ENCODE data around the gene IPO7.

Gene IPO7

DNA sequence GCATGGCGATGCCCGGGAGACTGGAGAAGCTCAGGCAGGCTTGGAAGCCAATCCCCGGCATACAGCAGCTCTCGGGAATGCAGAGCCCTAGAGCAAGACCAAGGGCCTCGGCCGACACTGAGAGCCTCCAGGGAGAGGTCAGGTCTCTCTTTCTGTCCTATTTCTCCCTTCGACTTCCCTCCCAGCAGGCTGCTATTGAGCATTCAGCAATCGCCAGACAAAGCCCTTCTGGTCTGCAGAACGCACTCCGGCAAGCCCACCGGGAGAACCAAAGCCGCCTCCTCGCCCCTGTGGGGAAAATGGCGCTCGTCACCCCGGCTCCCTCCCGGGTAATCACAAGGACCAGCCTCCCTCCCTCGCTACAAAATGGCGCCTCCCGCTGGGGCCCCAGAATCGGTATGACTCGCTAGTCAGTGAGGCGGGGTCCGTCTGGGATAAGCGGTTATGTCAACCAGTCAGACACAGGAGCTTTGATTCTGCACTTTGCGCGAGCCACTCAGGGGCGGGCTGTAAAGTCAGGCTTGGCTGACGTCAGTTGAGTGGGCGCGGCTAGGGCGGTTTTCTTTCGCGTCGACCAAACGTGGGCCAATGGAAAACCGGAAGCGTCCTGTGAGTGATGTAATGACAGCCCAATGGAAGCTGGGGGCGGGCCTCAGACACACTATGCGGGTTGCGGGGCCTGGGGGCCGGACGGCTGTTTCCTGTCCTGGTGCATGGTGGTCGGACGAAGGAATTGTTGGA, 76.0 kb downstream of the IPO7 start, which contains the start of gene ZNF143:
Gene ZNF143, plus strand, starts transcription at position 691 of the 741 bp plus-strand sequence. CDS start 10,297 bp downstream, outside the sequence.
- peak within 1 kb of the TSS; percentile 71 for H3K4me3 ChIP-seq (replicated peaks; ENCODE audit: insufficient read depth, low read length)
- peak; percentile 99 to 100 for DNase-seq (ENCODE audit: low read depth in 1 of 2, low spot score in 1 of 2)
- TF ChIP-seq, protein P1, sequence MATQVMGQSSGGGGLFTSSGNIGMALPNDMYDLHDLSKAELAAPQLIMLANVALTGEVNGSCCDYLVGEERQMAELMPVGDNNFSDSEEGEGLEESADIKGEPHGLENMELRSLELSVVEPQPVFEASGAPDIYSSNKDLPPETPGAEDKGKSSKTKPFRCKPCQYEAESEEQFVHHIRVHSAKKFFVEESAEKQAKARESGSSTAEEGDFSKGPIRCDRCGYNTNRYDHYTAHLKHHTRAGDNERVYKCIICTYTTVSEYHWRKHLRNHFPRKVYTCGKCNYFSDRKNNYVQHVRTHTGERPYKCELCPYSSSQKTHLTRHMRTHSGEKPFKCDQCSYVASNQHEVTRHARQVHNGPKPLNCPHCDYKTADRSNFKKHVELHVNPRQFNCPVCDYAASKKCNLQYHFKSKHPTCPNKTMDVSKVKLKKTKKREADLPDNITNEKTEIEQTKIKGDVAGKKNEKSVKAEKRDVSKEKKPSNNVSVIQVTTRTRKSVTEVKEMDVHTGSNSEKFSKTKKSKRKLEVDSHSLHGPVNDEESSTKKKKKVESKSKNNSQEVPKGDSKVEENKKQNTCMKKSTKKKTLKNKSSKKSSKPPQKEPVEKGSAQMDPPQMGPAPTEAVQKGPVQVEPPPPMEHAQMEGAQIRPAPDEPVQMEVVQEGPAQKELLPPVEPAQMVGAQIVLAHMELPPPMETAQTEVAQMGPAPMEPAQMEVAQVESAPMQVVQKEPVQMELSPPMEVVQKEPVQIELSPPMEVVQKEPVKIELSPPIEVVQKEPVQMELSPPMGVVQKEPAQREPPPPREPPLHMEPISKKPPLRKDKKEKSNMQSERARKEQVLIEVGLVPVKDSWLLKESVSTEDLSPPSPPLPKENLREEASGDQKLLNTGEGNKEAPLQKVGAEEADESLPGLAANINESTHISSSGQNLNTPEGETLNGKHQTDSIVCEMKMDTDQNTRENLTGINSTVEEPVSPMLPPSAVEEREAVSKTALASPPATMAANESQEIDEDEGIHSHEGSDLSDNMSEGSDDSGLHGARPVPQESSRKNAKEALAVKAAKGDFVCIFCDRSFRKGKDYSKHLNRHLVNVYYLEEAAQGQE (IDR thresholded peaks at IDR 0.05; ENCODE audit: insufficient replicate concordance, low read depth) = peak; percentile 62
- TF ChIP-seq, protein P2, sequence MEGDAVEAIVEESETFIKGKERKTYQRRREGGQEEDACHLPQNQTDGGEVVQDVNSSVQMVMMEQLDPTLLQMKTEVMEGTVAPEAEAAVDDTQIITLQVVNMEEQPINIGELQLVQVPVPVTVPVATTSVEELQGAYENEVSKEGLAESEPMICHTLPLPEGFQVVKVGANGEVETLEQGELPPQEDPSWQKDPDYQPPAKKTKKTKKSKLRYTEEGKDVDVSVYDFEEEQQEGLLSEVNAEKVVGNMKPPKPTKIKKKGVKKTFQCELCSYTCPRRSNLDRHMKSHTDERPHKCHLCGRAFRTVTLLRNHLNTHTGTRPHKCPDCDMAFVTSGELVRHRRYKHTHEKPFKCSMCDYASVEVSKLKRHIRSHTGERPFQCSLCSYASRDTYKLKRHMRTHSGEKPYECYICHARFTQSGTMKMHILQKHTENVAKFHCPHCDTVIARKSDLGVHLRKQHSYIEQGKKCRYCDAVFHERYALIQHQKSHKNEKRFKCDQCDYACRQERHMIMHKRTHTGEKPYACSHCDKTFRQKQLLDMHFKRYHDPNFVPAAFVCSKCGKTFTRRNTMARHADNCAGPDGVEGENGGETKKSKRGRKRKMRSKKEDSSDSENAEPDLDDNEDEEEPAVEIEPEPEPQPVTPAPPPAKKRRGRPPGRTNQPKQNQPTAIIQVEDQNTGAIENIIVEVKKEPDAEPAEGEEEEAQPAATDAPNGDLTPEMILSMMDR (IDR thresholded peaks at IDR 0.05; ENCODE audit: insufficient read depth, low read length) = no peak
- TF ChIP-seq SPI1 (IDR thresholded peaks at IDR 0.05; ENCODE audit: borderline replicate concordance, low read depth) (peak; percentile 8; the same call in 1 of the 2 replicates), GABPA (IDR thresholded peaks at IDR 0.05; ENCODE audit: low read depth) (peak; percentile 87), POLR2AphosphoS5 (IDR thresholded peaks at IDR 0.05; ENCODE audit: low read depth) (peak; percentile 91)
- H3K27ac ChIP-seq (replicated peaks) = peak within 1 kb of the TSS; percentile 98
- H3K27me3 ChIP-seq (ENCODE audit: insufficient read depth, poor library complexity, severe bottlenecking) = no peaks in the 10 kb centered on the region

DNA sequence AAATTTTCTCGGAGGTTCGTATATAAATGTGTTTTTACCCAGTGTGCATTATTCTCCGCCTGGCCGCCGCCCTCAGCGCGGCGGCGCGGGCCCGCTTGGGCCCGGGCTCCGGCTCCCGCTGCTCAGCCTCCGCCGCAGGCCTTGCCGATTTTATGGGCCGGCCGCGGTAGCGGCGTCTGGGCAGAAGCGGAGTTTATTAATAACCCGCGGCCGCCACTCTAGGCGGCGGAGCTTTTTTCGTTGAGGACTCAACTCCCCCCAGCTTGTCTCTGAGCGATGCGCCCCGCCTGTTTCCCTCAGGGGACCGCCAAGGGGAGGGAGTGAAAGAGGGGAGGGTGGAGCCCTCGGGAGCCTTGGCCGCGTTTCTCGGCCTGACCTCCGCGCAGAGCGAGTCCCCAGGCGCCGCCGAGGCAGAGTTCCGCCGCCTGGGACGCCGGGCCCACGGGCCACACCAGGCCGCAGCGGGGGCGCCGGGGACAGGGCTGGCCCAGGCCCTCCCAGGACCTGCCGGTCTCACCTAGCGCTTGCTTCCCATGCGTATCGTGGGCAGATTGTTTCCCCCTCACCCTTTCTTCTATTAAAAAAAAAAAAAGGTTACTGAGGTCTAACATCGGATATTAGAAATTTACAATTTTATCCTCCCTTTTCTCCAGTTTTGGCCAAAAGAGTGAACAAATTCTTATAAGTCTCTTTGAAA, 76.8 kb downstream of the IPO7 start:
- Histone ChIP-seq H3K27me3 (ENCODE audit: insufficient read depth, poor library complexity, severe bottlenecking) (no peaks in the 10 kb centered on the region), H3K27ac (replicated peaks) (peak overlapping the region; percentile 83), H3K4me3 (replicated peaks; ENCODE audit: insufficient read depth, low read length) (peak overlapping the region; percentile 47)
- peak; percentile 69 to 86 for DNase-seq (ENCODE audit: low read depth in 1 of 2, low spot score in 1 of 2)
- TF ChIP-seq, protein P2 (IDR thresholded peaks at IDR 0.05; ENCODE audit: insufficient read depth, low read length) = no peak
- TF ChIP-seq POLR2AphosphoS5 (IDR thresholded peaks at IDR 0.05; ENCODE audit: low read depth) (peak; percentile 49; the same call in 1 of the 2 replicates), GABPA (IDR thresholded peaks at IDR 0.05; ENCODE audit: low read depth) (no peak)
- TF ChIP-seq, protein P1 (IDR thresholded peaks at IDR 0.05; ENCODE audit: insufficient replicate concordance, low read depth) = peak; percentile 34

DNA sequence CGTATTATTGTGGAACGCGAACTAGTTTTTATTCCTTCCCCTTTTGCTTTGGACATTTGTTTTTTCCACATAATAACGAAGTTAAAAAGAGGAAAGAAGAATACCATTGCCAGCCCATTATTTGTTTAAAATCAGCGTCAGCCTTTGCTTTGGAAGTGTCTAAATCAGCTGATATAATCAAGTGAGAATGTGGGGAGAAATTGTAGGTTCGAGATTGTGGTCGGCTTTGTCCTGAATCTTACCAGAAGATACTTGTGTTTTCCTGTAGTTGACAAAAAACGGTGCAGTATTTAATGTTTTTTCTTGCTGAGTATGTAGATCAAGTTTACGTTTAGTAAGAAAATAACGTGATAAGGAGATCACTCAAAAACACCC, 77.3 kb downstream of the IPO7 start:
- DNase-seq (ENCODE audit: low read depth in 1 of 2, low spot score in 1 of 2) = no peak
- peak overlapping the region; percentile 83 for H3K27ac ChIP-seq (replicated peaks)
- no peak for TF ChIP-seq GABPA (IDR thresholded peaks at IDR 0.05; ENCODE audit: low read depth)
- no peak for TF ChIP-seq POLR2AphosphoS5 (IDR thresholded peaks at IDR 0.05; ENCODE audit: low read depth)
- TF ChIP-seq, protein P2 (IDR thresholded peaks at IDR 0.05; ENCODE audit: insufficient read depth, low read length) = no peak
- TF ChIP-seq SPI1 (IDR thresholded peaks at IDR 0.05; ENCODE audit: borderline replicate concordance, low read depth) = no peak
- TF ChIP-seq, protein P1 (IDR thresholded peaks at IDR 0.05; ENCODE audit: insufficient replicate concordance, low read depth) = no peak
- H3K27me3 ChIP-seq (ENCODE audit: insufficient read depth, poor library complexity, severe bottlenecking) = no peaks in the 10 kb centered on the region
- peak overlapping the region; percentile 47 for H3K4me3 ChIP-seq (replicated peaks; ENCODE audit: insufficient read depth, low read length)

All from HL-60 (cell line).